GM12878 (cell line): Measurements from ENCODE around the gene MAF. TPM values are rescaled to one million over a fixed set of nuclear protein-coding genes. Genes with fewer than 3 reads are reported as not detected.

ENCODE experiments used
- ATAC-seq: fragments of 200-7000 bp; cut with Tn5 transposase; 3 replicates; pipeline ENCODE4 v1.9.1; 2020; ENCODE audit warnings: mild to moderate bottlenecking, moderate library complexity
- BruUV-seq: library from RNA; stranded (reverse); fragments of 400-500 nt; replicated peaks from 2 replicates; lab custom pipeline; 2021; lab: Mats Ljungman, UMichigan
- CTCF ChIA-PET: fragments of 300-600 bp; sonication (Branson Sonifier 250); formaldehyde crosslinking; extraction: SDS; loops from one replicate; lab custom pipeline; 2021; ENCODE audit warnings: inconsistent platforms; lab: Yijun Ruan, JAX
- POLR2A ChIA-PET: fragments of 350-600 bp; formaldehyde crosslinking; extraction: SDS; loops from one replicate; lab custom pipeline; 2021; ENCODE audit warnings: inconsistent platforms; lab: Charles Lee
- RAD21 ChIA-PET: fragments of 300-600 bp; sonication (Branson Sonifier 250); formaldehyde crosslinking; loops from one replicate; lab custom pipeline; 2023; ENCODE audit warnings: antibody characterized with exemption; ENCODE audit not compliant: unreplicated experiment; lab: Charles Lee
- SMC1A ChIA-PET: fragments of 300-600 bp; sonication (Branson Sonifier 250); formaldehyde crosslinking; loops from one replicate; lab custom pipeline; 2023; ENCODE audit not compliant: unreplicated experiment, uncharacterized antibody; lab: Charles Lee
- DNase-seq: peaks from one replicate; pipeline ENCODE4 v3.0.0-alpha.2; 2011; ENCODE audit warnings: low read depth, low spot score
- FAIRE-seq: peaks from 3 replicates; lab custom pipeline; 2011; peaks lifted over from hg19 to GRCh38; lab: Jason Lieb, UNC
- H2AFZ ChIP-seq: 2 replicates; pipeline ENCODE4 v1.6.0; 2011; ENCODE audit warnings: low read depth, low read length, control low read depth; ENCODE audit not compliant: control insufficient read depth
- H3K27ac ChIP-seq: 2 replicates; pipeline ENCODE4 v1.5.1; 2011; ENCODE audit warnings: control low read depth; ENCODE audit not compliant: control insufficient read depth, insufficient read depth
- H3K27me3 ChIP-seq, 2 experiments: replicated peaks in 1 of 2; 2 replicates each; pipeline versions ENCODE4 v1.6.0 to v1.6.1; 2011; ENCODE audit warnings: low read length in 1 of 2; ENCODE audit not compliant: control insufficient read depth in 2 of 2, insufficient read depth in 2 of 2
- H3K36me3 ChIP-seq, 2 experiments: 2 replicates each; pipeline ENCODE4 v1.5.1; 2011; ENCODE audit warnings: low read length in 1 of 2; ENCODE audit not compliant: control insufficient read depth in 2 of 2, insufficient read depth in 2 of 2
- H3K4me1 ChIP-seq: 2 replicates; pipeline ENCODE4 v1.6.1; 2011; ENCODE audit warnings: mild to moderate bottlenecking, low read length, moderate library complexity, mixed read lengths; ENCODE audit not compliant: control insufficient read depth, insufficient read depth
- H3K4me2 ChIP-seq: 2 replicates; pipeline ENCODE4 v1.6.0; 2011; ENCODE audit warnings: control low read depth; ENCODE audit not compliant: control insufficient read depth, insufficient read depth
- H3K4me3 ChIP-seq: fragments of 200-600 bp; sonication (generic); 2 replicates; pipeline ENCODE4 v1.5.1; 2016
- H3K79me2 ChIP-seq: 2 replicates; pipeline ENCODE4 v1.6.0; 2011; ENCODE audit warnings: low read length; ENCODE audit not compliant: control insufficient read depth, insufficient read depth
- H3K9ac ChIP-seq: 2 replicates; pipeline ENCODE4 v1.8.0; 2011; ENCODE audit warnings: low read length, control low read depth, mixed read lengths; ENCODE audit not compliant: control insufficient read depth, insufficient read depth
- H3K9me3 ChIP-seq: replicated peaks from 3 replicates; pipeline ENCODE4 v1.5.1; 2011; ENCODE audit warnings: mild to moderate bottlenecking, low read length; ENCODE audit not compliant: control insufficient read depth, insufficient read depth
- H4K20me1 ChIP-seq: 2 replicates; pipeline ENCODE4 v1.6.0; 2011; ENCODE audit not compliant: control insufficient read depth, insufficient read depth
- GABPA ChIP-seq: IDR thresholded peaks from 2 replicates; pipeline ENCODE4 v1.6.1; 2014; ENCODE audit warnings: antibody characterized with exemption, low read depth, mild to moderate bottlenecking, inconsistent platforms
- NFYB ChIP-seq: IDR thresholded peaks from 2 replicates; pipeline ENCODE4 v1.6.1; 2011; ENCODE audit warnings: low read depth, mild to moderate bottlenecking, low read length, improper control_type of control experiment, moderate library complexity; ENCODE audit not compliant: insufficient read depth
- SIN3A ChIP-seq: IDR thresholded peaks from 2 replicates; pipeline ENCODE4 v1.6.1; 2012; ENCODE audit warnings: low read depth, low read length, improper control_type of control experiment
- ZNF622 ChIP-seq: fragments of 450-650 bp; IDR thresholded peaks from 2 replicates; pipeline ENCODE4 v1.6.1; 2017; ENCODE audit warnings: mild to moderate bottlenecking, inconsistent platforms
- WGBS: methylation state at CpG from one replicate; pipeline ENCODE4 v1.1.6; 2016; ENCODE audit warnings: low lambda C conversion rate; ENCODE audit not compliant: insufficient replicate concordance, insufficient coverage; ENCODE audit errors: missing lambda C conversion rate; 5-methylcytosine and 5-hydroxymethylcytosine counted together
- in situ Hi-C: fragments of 300-500 bp; cut with MboI; formaldehyde crosslinking; loops from 9 replicates; pipeline ENCODE4 v1.14.3; 2018; ENCODE audit warnings: mixed read lengths
- intact Hi-C: fragments of 100-400 bp; cut with micrococcal nuclease; formaldehyde crosslinking; loops from one replicate; pipeline ENCODE4 v1.14.2; 2022; ENCODE audit not compliant: unreplicated experiment
- polyA plus RNA-seq, 11 experiments: library from polyadenylated mRNA; depleted of rRNA in 4 of 11; unstranded in 6 of 11; stranded (reverse) in 5 of 11; fragments of >200 nt; fragmentation: Nextera tagmentation in 4 of 11; fragmentation: Illumina TruSeq in 1 of 11; extraction: Ambion mirVana in 4 of 11; extraction: Trizol in 1 of 11; gene quantifications; 1 replicate in 1 of 11; 2 replicates in 10 of 11; pipeline versions ENCODE4 v1.2.1 to v1.2.3, GENCODE V29; 2011 to 2016; ENCODE audit warnings: inconsistent platforms in 2 of 11, missing spikeins in 2 of 11, low read depth in 1 of 11
- total RNA-seq, 4 experiments: library from RNA; depleted of rRNA in 3 of 4; stranded (reverse); fragments of >200 nt in 3 of 4; fragmentation: Illumina TruSeq in 1 of 4; extraction: Trizol in 1 of 4; gene quantifications; 2 replicates each; pipeline versions ENCODE4 v1.2.1 to v1.2.3, GENCODE V29; 2013 to 2021

The MAF gene
- total and polyA plus RNA-seq, 10 of the 15 experiments (the other 5 are each of a cell fraction or from before 2014, with no cell fraction given) = 0.03 to 0.13 TPM; not detected in 8

- Histone ChIP-seq H2AFZ (no peak overlapping the region), H3K9ac (no peak overlapping the region), H3K4me3 (no peak overlapping the region), H3K4me1 (0 out of 2 replicates have a peak, but pooled peaks cover 4% of the 10 kb centered on the region), H3K9me3 (no peaks in the 10 kb centered on the region), H3K79me2 (no peaks in the 10 kb centered on the region), H3K36me3 (no peaks in the 10 kb centered on the region), H4K20me1 (no peaks in the 10 kb centered on the region), H3K27ac (no peak overlapping the region), H3K27me3 (peaks cover 3 to 15% of the 10 kb centered on the region in 2 experiments), H3K4me2 (no peak overlapping the region)
- BruUV-seq = no TSS peak
- WGBS = 32% methylated on average over 2 of the region's 2 CpGs
- in situ Hi-C loops = loop anchor here (10.0 kb wide), 2 partner anchors 1098 to 1478 kb away; no protein-coding TSS in a partner anchor
- SMC1A ChIA-PET = no interaction called here
- POLR2A ChIA-PET = no interaction called here
- intact Hi-C loops = loop anchor here (5.0 kb wide), 3 partner anchors 676 to 1101 kb away; no protein-coding TSS in a partner anchor
- no peak for TF ChIP-seq ZNF622
- no peak for ATAC-seq
- CTCF ChIA-PET = no interaction called here
- no peak for FAIRE-seq
- DNase-seq = no peak
- RAD21 ChIA-PET = no interaction called here
Measured at GRCh38 chr16:79603055-79603454, 2.5 kb upstream of the MAF start.

DNA sequence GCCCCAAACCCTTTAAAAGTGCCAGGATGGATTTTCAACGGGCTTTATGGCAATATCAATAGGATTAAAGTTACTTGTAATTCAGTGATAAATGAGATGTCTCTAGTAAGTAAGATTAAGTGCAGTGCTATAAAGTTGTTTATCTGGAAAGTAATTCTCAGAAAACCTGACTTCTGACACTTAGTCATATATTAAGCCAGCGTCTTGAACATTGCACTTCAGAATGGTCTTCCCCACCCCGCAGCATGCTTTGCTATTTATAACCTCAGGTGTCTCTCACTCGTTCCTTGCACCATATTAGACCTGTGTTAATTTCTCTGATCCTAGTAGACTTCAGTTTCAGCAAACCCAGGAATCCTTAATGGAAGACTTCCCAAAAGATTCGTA lies 2.1 kb upstream of the MAF start:
- Histone ChIP-seq H3K9ac (no peak overlapping the region), H2AFZ (no peak overlapping the region)
- TF ChIP-seq SIN3A (no peak), GABPA (no peak), NFYB (no peak)
- TF ChIP-seq, all 136 proteins: peak for 0
- ATAC-seq = no peak
- Histone ChIP-seq H3K79me2 (no peaks in the 10 kb centered on the region), H3K27me3 (peaks cover 3 to 12% of the 10 kb centered on the region in 2 experiments), H4K20me1 (no peaks in the 10 kb centered on the region), H3K36me3 (no peaks in the 10 kb centered on the region), H3K9me3 (no peaks in the 10 kb centered on the region), H3K4me1 (0 out of 2 replicates have a peak, but pooled peaks cover 4% of the 10 kb centered on the region), H3K4me3 (no peak overlapping the region), H3K27ac (no peak overlapping the region), H3K4me2 (no peak overlapping the region)
- DNase-seq = no peak
- in situ Hi-C loops = loop anchor here (10.0 kb wide), 2 partner anchors 1098 to 1478 kb away; no protein-coding TSS in a partner anchor
- ChIA-PET POLR2A (no interaction called here), CTCF (interaction anchor here (0.6 to 1.8 kb wide), 13 partner anchors 12 to 1478 kb away, joined by 3 to 7 read pairs (median 4); no protein-coding TSS in a partner anchor), RAD21 (no interaction called here), SMC1A (interaction anchor here (0.7 to 1.6 kb wide), 3 partner anchors 509 to 1125 kb away, joined by 3 to 4 read pairs (median 4); no protein-coding TSS in a partner anchor)
- BruUV-seq = no TSS peak
- no peak for FAIRE-seq
- WGBS = 0% methylated on average over 5 of the region's 5 CpGs
- intact Hi-C loops = loop anchor here (5.0 kb wide), 3 partner anchors 675 to 1100 kb away; no protein-coding TSS in a partner anchor
